SK-N-SH (cell line): ENCODE measurements around the gene AXIN2. TPM values are rescaled to one million over a fixed set of nuclear protein-coding genes. Genes with fewer than 3 reads are reported as not detected.

Source experiments
- CTCF ChIA-PET: fragments of 300-600, 350-600 bp; formaldehyde crosslinking; extraction: SDS; loops from one replicate; lab custom pipeline; 2021; lab: Yijun Ruan, JAX
- POLR2A ChIA-PET: fragments of 350-600 bp; sonication (Branson Sonifier 250); formaldehyde crosslinking; extraction: SDS; loops from one replicate; lab custom pipeline; 2020; ENCODE audit warnings: antibody characterized with exemption, inconsistent platforms; lab: Yijun Ruan, JAX
- DNase-seq: peaks from one replicate; pipeline ENCODE4 v3.0.0; 2012
- H2AFZ ChIP-seq: fragments of 200-600 bp; sonication (generic); 2 replicates; pipeline ENCODE4 v1.8.1; 2016; ENCODE audit warnings: antibody characterized with exemption, mild to moderate bottlenecking, low read depth
- H3F3A ChIP-seq: fragments of 200-600 bp; sonication (generic); replicated peaks from 2 replicates; pipeline ENCODE3; 2016; ENCODE audit warnings: antibody characterized with exemption, mild to moderate bottlenecking; ENCODE audit not compliant: insufficient read depth
- H3K27ac ChIP-seq, 2 experiments: fragments of 200-500 bp in 1 of 2; fragments of 200-600 bp in 1 of 2; sonication (Bioruptor generic) in 1 of 2; sonication (generic), shearing (Covaris generic) in 1 of 2; 2 replicates each; pipeline versions ENCODE4 v1.5.1 to v1.6.1; 2014 to 2016; ENCODE audit warnings: low read depth in 2 of 2, inconsistent platforms in 1 of 2, low read length in 1 of 2, mild to moderate bottlenecking in 1 of 2, mixed read lengths in 1 of 2
- H3K27me3 ChIP-seq: fragments of 200-600 bp; sonication (generic), shearing (Covaris generic); 2 replicates; pipeline ENCODE4 v1.6.1; 2016; ENCODE audit warnings: mixed run types; ENCODE audit not compliant: insufficient read depth
- H3K36me3 ChIP-seq, 2 experiments: fragments of 200-500 bp in 1 of 2; fragments of 200-600 bp in 1 of 2; sonication (Bioruptor generic) in 1 of 2; sonication (generic) in 1 of 2; replicated peaks in 1 of 2; 2 replicates each; pipeline versions ENCODE3 to v1.5.1; 2014 to 2016; ENCODE audit warnings: low read length in 1 of 2, mild to moderate bottlenecking in 1 of 2; ENCODE audit not compliant: insufficient read depth in 2 of 2, control insufficient read depth in 1 of 2
- H3K4me1 ChIP-seq, 2 experiments: fragments of 200-500 bp in 1 of 2; fragments of 200-600 bp in 1 of 2; sonication (Bioruptor generic) in 1 of 2; sonication (generic), shearing (Covaris generic) in 1 of 2; 2 replicates each; pipeline versions ENCODE4 v1.5.1 to v1.6.1; 2014 to 2016; ENCODE audit warnings: low read depth in 1 of 2, low read length in 1 of 2, mixed run types in 1 of 2; ENCODE audit not compliant: insufficient read depth in 2 of 2, control insufficient read depth in 1 of 2
- H3K4me2 ChIP-seq: fragments of 200-600 bp; sonication (generic), shearing (Covaris generic); 2 replicates; pipeline ENCODE4 v1.6.1; 2017; ENCODE audit warnings: mixed run types
- H3K4me3 ChIP-seq, 2 experiments: fragments of 200-500 bp in 1 of 2; fragments of 200-600 bp in 1 of 2; sonication (Bioruptor generic) in 1 of 2; sonication (generic), shearing (Covaris generic) in 1 of 2; 2 replicates each; pipeline versions ENCODE4 v1.5.1 to v1.8.1; 2014 to 2016; ENCODE audit warnings: low read depth in 2 of 2, inconsistent platforms in 1 of 2, low read length in 1 of 2, mild to moderate bottlenecking in 1 of 2, mixed read lengths in 1 of 2, moderate library complexity in 1 of 2
- H3K79me2 ChIP-seq: fragments of 200-600 bp; sonication (generic); 2 replicates; pipeline ENCODE4 v1.8.1; 2017; ENCODE audit warnings: mild to moderate bottlenecking; ENCODE audit not compliant: insufficient read depth
- H3K9ac ChIP-seq: fragments of 200-600 bp; sonication (generic); 2 replicates; pipeline ENCODE4 v1.6.1; 2017; ENCODE audit warnings: mixed run types
- H3K9me2 ChIP-seq: fragments of 200-600 bp; sonication (generic); 2 replicates; pipeline ENCODE4 v1.6.1; 2017; ENCODE audit warnings: mixed run types
- H3K9me3 ChIP-seq: fragments of 200-600 bp; sonication (generic); 2 replicates; pipeline ENCODE4 v1.6.1; 2017; ENCODE audit warnings: mixed run types, mild to moderate bottlenecking, moderate library complexity
- H4K20me1 ChIP-seq: fragments of 200-600 bp; sonication (generic); 2 replicates; pipeline ENCODE4 v1.6.1; 2017; ENCODE audit warnings: mild to moderate bottlenecking, mixed run types; ENCODE audit not compliant: insufficient read depth
- CHD2 ChIP-seq: fragments of 150-350 bp; IDR thresholded peaks from 2 replicates; pipeline ENCODE4 v1.6.1; 2018; ENCODE audit warnings: low read length; ENCODE audit not compliant: partially characterized antibody
- EP300 ChIP-seq, 2 experiments: IDR thresholded peaks; 2 replicates each; pipeline versions ENCODE4 v1.4.0 to v1.6.1; 2012; ENCODE audit warnings: borderline replicate concordance in 1 of 2, low read depth in 1 of 2, low read length in 1 of 2
- FOXJ3 ChIP-seq: sonication (generic); formaldehyde crosslinking; IDR thresholded peaks from 2 replicates; pipeline ENCODE4 v1.5.1; 2020; ENCODE audit warnings: mild to moderate bottlenecking, missing genetic modification reagents
- GABPA ChIP-seq: IDR thresholded peaks from 2 replicates; pipeline ENCODE4 v1.4.0; 2012; ENCODE audit warnings: low read depth, mild to moderate bottlenecking
- JUND ChIP-seq: IDR thresholded peaks from 2 replicates; pipeline ENCODE4 v1.4.0; 2012
- NRF1 ChIP-seq: IDR thresholded peaks from 2 replicates; pipeline ENCODE4 v1.6.1; 2012; ENCODE audit warnings: low read depth, mild to moderate bottlenecking, low read length
- RAD21 ChIP-seq: IDR thresholded peaks from 2 replicates; pipeline ENCODE4 v1.6.1; 2012; ENCODE audit warnings: mild to moderate bottlenecking, low read length
- RCOR1 ChIP-seq: fragments of 150-350 bp; IDR thresholded peaks from 2 replicates; pipeline ENCODE4 v1.6.1; 2017; ENCODE audit warnings: antibody characterized with exemption, low read length
- RFX5 ChIP-seq: IDR thresholded peaks from 2 replicates; pipeline ENCODE4 v1.6.1; 2012; ENCODE audit warnings: mild to moderate bottlenecking, improper control_type of control experiment, low read length
- RXRA ChIP-seq: IDR thresholded peaks from 2 replicates; pipeline ENCODE4 v1.4.0; 2012; ENCODE audit warnings: low read depth, mild to moderate bottlenecking, borderline replicate concordance
- TEAD4 ChIP-seq: IDR thresholded peaks from 2 replicates; pipeline ENCODE4 v1.4.0; 2012; ENCODE audit warnings: mild to moderate bottlenecking, borderline replicate concordance; ENCODE audit not compliant: insufficient read depth
- YY1 ChIP-seq: IDR thresholded peaks from 2 replicates; pipeline ENCODE4 v1.4.0; 2012; ENCODE audit warnings: low read depth, mild to moderate bottlenecking
- WGBS: methylation state at CpG from one replicate; pipeline ENCODE4 v1.1.6; 2017; ENCODE audit warnings: low lambda C conversion rate; 5-methylcytosine and 5-hydroxymethylcytosine counted together
- polyA plus RNA-seq, 3 experiments: library from polyadenylated mRNA; depleted of rRNA; stranded (reverse); fragments of >200 nt; gene quantifications; 2 replicates each; pipeline ENCODE4 v1.2.3, GENCODE V29; 2012
- TF ChIP-seq, protein P1 (sequence below): IDR thresholded peaks from 2 replicates; pipeline ENCODE4 v1.4.0; 2012; ENCODE audit warnings: low read depth, borderline replicate concordance
- TF ChIP-seq, protein P2 (sequence below): fragments of 200-600 bp; sonication (generic); IDR thresholded peaks from 2 replicates; pipeline ENCODE4 v1.6.1; 2017; ENCODE audit warnings: antibody characterized with exemption, mild to moderate bottlenecking, moderate library complexity
- TF ChIP-seq, protein P3 (sequence below): fragments of 150-350 bp; IDR thresholded peaks from 2 replicates; pipeline ENCODE4 v1.6.1; 2017; ENCODE audit warnings: antibody characterized with exemption, low read length, low read depth, borderline replicate concordance
- TF ChIP-seq, protein P4 (sequence below): fragments of 150-350 bp; IDR thresholded peaks from 2 replicates; pipeline ENCODE4 v1.6.1; 2016; ENCODE audit warnings: mild to moderate bottlenecking, low read depth, low read length
- TF ChIP-seq, protein P5 (sequence below): IDR thresholded peaks from 2 replicates; pipeline ENCODE4; 2012
- TF ChIP-seq, protein P6 (sequence below): IDR thresholded peaks from 2 replicates; pipeline ENCODE4 v1.4.0; 2012; ENCODE audit warnings: low read depth
- TF ChIP-seq, protein P7 (sequence below): IDR thresholded peaks from 2 replicates; pipeline ENCODE4 v1.4.0; 2012; ENCODE audit warnings: low read depth, borderline replicate concordance

The AXIN2 gene
- polyA plus RNA-seq, 1 of the 3 experiments (the other 2 are of a cell fraction) = 8.3 TPM

DNA sequence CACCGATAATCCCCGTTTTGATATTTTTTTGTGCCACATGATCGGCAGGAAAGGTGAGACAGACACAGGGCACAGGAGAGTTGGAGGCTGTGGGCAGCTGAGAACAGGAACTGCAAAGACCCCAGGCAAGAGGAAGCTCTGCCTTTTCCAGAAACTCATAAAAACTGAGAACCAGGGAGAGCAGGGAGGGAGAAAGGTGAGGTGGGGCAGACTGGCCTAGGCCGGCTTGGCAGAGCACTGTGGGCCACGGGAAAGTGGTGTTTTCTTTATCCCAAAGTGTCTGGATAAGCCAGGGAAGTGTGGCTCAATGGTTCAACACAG is 11.8 kb upstream of the AXIN2 start:
- Histone ChIP-seq H3F3A (no peaks in the 10 kb centered on the region), H3K9me2 (no peaks in the 10 kb centered on the region), H3K27ac (no peak overlapping the region), H2AFZ (no peak overlapping the region), H3K27me3 (no peaks in the 10 kb centered on the region), H3K4me1 (no peaks in the 10 kb centered on the region), H3K4me3 (no peak overlapping the region), H3K79me2 (no peaks in the 10 kb centered on the region), H3K9ac (no peak overlapping the region), H4K20me1 (no peaks in the 10 kb centered on the region), H3K4me2 (no peak overlapping the region), H3K36me3 (no peaks in the 10 kb centered on the region), H3K9me3 (no peaks in the 10 kb centered on the region)
- ChIA-PET CTCF (interaction anchor here (2.2 kb wide), 1 partner anchor 17 kb away, joined by 5 read pairs; no protein-coding TSS in a partner anchor), POLR2A (interaction anchor here (0.6 kb wide), 2 partner anchors 107 to 280 kb away, joined by 3 read pairs; no protein-coding TSS in a partner anchor)
- DNase-seq = no peak
- TF ChIP-seq RXRA = no peak
- TF ChIP-seq GABPA = no peak
- no peak for TF ChIP-seq RFX5
- no peak for TF ChIP-seq TEAD4
- TF ChIP-seq YY1 = no peak
- no peak for TF ChIP-seq CHD2
- TF ChIP-seq, protein P1, sequence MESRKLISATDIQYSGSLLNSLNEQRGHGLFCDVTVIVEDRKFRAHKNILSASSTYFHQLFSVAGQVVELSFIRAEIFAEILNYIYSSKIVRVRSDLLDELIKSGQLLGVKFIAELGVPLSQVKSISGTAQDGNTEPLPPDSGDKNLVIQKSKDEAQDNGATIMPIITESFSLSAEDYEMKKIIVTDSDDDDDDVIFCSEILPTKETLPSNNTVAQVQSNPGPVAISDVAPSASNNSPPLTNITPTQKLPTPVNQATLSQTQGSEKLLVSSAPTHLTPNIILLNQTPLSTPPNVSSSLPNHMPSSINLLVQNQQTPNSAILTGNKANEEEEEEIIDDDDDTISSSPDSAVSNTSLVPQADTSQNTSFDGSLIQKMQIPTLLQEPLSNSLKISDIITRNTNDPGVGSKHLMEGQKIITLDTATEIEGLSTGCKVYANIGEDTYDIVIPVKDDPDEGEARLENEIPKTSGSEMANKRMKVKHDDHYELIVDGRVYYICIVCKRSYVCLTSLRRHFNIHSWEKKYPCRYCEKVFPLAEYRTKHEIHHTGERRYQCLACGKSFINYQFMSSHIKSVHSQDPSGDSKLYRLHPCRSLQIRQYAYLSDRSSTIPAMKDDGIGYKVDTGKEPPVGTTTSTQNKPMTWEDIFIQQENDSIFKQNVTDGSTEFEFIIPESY = no peak
- no peak for TF ChIP-seq RAD21
- no peak for TF ChIP-seq NRF1
- TF ChIP-seq, protein P2, sequence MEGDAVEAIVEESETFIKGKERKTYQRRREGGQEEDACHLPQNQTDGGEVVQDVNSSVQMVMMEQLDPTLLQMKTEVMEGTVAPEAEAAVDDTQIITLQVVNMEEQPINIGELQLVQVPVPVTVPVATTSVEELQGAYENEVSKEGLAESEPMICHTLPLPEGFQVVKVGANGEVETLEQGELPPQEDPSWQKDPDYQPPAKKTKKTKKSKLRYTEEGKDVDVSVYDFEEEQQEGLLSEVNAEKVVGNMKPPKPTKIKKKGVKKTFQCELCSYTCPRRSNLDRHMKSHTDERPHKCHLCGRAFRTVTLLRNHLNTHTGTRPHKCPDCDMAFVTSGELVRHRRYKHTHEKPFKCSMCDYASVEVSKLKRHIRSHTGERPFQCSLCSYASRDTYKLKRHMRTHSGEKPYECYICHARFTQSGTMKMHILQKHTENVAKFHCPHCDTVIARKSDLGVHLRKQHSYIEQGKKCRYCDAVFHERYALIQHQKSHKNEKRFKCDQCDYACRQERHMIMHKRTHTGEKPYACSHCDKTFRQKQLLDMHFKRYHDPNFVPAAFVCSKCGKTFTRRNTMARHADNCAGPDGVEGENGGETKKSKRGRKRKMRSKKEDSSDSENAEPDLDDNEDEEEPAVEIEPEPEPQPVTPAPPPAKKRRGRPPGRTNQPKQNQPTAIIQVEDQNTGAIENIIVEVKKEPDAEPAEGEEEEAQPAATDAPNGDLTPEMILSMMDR = no peak
- TF ChIP-seq EP300 (IDR thresholded peaks at IDR 0.05; ENCODE audit: borderline replicate concordance in 1 of 2, low read depth in 1 of 2, low read length in 1 of 2) = no peak
- WGBS = 90% methylated on average over 5 of the region's 5 CpGs

DNA sequence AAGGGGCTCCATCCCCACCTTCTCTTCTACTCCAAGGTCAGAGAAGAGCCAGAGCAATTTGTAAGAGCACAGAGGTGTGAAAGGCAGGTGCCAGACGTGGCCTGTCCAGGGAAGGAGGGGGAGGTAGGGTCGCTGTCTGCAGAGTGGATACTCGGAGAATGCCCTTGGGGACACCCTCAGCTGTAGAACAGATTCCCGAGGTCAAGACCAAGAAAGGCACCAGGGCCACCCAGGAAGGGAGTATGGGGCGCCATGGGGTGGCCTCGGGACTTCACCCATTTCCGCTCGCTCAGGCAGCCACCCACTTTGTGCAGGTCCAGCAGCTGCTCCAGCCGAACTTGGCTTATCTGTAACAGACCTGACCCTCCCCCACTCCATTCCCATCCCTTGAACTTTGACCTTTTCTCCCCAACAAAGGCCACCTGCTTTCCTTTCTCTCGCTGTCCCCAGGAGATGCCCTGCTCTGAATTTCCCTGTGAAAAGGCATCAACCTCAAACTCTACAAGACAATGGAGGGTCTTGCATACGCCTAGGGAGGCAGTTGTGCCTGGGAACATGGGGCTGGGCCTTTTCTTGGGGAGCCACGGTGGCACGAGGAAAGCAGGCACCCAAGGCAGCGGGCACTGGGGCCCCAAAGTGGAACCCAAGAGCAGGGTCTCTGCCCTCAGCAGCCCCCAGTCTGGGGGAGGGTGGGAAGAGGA is 11.3 kb upstream of the AXIN2 start:
- CTCF ChIA-PET = interaction anchor here (1.3 to 2.2 kb wide), 2 partner anchors 16 to 17 kb away, joined by 5 to 7 read pairs; no protein-coding TSS in a partner anchor
- POLR2A ChIA-PET = interaction anchor here (0.6 kb wide), 1 partner anchor 281 kb away, joined by 3 read pairs; no protein-coding TSS in a partner anchor
- H3K4me1 ChIP-seq = no peaks in the 10 kb centered on the region
- H3K4me2 ChIP-seq = no peak overlapping the region
- no peaks in the 10 kb centered on the region for H4K20me1 ChIP-seq
- H3K36me3 ChIP-seq = no peaks in the 10 kb centered on the region
- 74% methylated on average over 11 of the region's 14 CpGs for WGBS
- no peaks in the 10 kb centered on the region for H3K9me2 ChIP-seq
- no peak overlapping the region for H2AFZ ChIP-seq
- DNase-seq = no peak
- H3K9me3 ChIP-seq = no peaks in the 10 kb centered on the region
- H3K9ac ChIP-seq = no peak overlapping the region
- no peaks in the 10 kb centered on the region for H3F3A ChIP-seq
- no peaks in the 10 kb centered on the region for H3K27me3 ChIP-seq
- no peak overlapping the region for H3K27ac ChIP-seq
- H3K79me2 ChIP-seq = no peaks in the 10 kb centered on the region
- H3K4me3 ChIP-seq = no peak overlapping the region
- TF ChIP-seq, protein P3, sequence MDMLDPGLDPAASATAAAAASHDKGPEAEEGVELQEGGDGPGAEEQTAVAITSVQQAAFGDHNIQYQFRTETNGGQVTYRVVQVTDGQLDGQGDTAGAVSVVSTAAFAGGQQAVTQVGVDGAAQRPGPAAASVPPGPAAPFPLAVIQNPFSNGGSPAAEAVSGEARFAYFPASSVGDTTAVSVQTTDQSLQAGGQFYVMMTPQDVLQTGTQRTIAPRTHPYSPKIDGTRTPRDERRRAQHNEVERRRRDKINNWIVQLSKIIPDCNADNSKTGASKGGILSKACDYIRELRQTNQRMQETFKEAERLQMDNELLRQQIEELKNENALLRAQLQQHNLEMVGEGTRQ = no peak
- TF ChIP-seq, protein P4, sequence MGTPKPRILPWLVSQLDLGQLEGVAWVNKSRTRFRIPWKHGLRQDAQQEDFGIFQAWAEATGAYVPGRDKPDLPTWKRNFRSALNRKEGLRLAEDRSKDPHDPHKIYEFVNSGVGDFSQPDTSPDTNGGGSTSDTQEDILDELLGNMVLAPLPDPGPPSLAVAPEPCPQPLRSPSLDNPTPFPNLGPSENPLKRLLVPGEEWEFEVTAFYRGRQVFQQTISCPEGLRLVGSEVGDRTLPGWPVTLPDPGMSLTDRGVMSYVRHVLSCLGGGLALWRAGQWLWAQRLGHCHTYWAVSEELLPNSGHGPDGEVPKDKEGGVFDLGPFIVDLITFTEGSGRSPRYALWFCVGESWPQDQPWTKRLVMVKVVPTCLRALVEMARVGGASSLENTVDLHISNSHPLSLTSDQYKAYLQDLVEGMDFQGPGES = no peak
- no peak for TF ChIP-seq EP300 (IDR thresholded peaks at IDR 0.05; ENCODE audit: borderline replicate concordance in 1 of 2, low read depth in 1 of 2, low read length in 1 of 2)
- TF ChIP-seq, protein P5, sequence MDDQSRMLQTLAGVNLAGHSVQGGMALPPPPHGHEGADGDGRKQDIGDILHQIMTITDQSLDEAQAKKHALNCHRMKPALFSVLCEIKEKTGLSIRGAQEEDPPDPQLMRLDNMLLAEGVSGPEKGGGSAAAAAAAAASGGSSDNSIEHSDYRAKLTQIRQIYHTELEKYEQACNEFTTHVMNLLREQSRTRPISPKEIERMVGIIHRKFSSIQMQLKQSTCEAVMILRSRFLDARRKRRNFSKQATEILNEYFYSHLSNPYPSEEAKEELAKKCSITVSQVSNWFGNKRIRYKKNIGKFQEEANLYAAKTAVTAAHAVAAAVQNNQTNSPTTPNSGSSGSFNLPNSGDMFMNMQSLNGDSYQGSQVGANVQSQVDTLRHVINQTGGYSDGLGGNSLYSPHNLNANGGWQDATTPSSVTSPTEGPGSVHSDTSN = no peak
- no peak for TF ChIP-seq RCOR1
- TF ChIP-seq GABPA = no peak
- TF ChIP-seq, protein P6, sequence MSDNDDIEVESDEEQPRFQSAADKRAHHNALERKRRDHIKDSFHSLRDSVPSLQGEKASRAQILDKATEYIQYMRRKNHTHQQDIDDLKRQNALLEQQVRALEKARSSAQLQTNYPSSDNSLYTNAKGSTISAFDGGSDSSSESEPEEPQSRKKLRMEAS = no peak
- TF ChIP-seq YY1 = no peak
- TF ChIP-seq FOXJ3 (CRISPR knock-in tag) = no peak
- TF ChIP-seq, protein P7, sequence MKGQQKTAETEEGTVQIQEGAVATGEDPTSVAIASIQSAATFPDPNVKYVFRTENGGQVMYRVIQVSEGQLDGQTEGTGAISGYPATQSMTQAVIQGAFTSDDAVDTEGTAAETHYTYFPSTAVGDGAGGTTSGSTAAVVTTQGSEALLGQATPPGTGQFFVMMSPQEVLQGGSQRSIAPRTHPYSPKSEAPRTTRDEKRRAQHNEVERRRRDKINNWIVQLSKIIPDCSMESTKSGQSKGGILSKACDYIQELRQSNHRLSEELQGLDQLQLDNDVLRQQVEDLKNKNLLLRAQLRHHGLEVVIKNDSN = no peak
- TF ChIP-seq JUND = no peak
